GM18907 (cell line): ENCODE results near the gene FLII.
A peak's percentile ranks its signal among the peaks of the same experiment; 100 is the strongest.
"Not testable (repeated sequence)": the region's sequence is repeated elsewhere in the genome, so short reads cannot be mapped to it uniquely, and the experiment has no call there.

Experiments used
- ATAC-seq: cut with Tn5 transposase; IDR thresholded peaks from one replicate; pipeline ENCODE4 v1.9.1; 2021; ENCODE audit warnings: mild to moderate bottlenecking, moderate library complexity; ENCODE audit not compliant: unreplicated experiment

FLII gene

DNA sequence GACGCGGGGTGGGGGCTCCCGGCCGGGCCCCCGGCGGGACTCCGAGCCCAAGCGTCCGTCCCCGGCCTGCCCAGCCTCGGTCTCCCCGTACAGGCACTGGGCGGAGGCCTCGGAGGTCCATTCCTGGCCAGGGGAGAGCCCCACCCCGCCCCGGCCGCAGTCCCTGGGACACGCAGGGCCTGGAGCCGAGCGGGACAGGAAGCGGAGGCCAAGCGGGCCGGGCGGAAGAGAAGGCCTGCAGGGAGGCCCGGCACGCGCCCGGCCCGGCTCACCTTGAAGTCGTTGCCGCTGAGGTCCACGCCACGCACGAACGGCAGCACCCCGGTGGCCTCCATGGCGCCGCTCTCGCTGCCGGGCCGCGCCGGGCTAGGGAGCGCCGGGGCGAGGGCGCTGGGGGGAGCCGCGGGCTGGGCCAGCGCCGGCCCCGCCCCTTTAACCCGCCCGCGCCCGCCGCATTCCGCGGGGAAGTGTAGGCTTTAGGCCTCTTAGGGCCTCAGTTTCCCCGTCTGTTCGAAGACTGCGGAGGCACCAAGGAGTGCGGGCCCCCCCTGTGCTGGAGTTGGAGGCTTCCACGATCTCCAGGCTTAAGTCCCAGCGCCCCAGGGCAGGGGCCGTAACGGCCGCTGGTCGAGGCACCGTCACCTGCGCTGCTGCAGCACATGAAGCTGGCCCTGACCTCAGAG is at the start of gene FLII:
Gene FLII (minus strand): TSS at position 383 of the 683 bp plus-strand sequence. CDS start 48 bp downstream, at position 335.
- peak; percentile 22 for ATAC-seq

DNA sequence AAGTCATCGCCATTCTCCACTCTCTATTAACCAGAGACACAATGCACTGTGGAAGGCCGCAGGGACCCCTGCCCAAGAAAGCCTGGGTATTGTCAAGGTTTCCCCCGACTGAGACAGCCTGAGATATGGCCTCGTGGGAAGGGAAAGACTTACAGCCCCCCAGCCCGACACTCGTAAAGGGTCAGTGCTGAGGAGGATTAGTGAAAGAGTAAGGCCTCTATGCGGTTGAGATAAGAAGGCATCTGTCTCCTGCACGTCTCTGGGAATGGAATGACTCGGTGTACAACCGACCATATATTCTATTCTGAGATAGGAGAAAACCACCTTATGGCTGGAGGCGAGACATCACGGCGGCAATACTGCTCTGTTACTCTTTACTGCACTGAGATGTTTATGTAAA is 44.7 kb upstream of the FLII start:
- ATAC-seq = not testable (repeated sequence)

DNA sequence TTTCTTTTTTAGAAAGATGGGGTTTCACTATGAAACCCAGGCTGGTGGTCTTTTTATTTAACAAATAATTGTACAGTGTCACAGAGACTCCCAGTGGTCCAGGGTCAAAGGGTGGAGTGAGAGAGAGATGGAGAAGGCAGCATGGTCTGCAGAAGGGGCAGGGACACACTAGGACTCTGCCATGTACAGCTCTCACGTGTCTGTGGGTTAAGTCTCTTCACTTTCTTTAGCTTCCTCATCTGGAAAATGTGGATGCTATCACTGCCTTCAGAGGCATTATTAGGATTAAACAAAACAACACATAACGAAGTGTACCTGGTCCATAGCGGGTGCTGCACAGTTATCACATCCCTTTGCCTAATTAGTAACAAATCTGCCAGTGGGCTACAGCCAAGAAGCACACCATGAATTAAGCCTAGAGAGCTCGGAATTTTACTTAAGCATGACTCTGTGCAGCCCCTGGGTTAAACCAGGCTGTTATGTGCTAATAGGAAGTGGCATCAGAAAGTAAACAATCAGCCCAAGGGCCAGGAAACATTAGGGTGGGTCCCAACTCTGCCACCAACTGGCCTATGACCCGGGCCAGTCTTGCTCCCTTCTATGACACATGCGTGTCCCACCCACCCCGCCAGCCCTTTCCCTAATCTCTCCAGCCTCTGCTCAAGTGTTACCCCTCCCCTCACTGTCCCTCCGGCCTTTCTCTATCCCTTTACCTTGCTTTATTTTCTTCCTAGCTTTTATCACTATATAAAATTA is 42.4 kb upstream of the FLII start:
- ATAC-seq = no peak

DNA sequence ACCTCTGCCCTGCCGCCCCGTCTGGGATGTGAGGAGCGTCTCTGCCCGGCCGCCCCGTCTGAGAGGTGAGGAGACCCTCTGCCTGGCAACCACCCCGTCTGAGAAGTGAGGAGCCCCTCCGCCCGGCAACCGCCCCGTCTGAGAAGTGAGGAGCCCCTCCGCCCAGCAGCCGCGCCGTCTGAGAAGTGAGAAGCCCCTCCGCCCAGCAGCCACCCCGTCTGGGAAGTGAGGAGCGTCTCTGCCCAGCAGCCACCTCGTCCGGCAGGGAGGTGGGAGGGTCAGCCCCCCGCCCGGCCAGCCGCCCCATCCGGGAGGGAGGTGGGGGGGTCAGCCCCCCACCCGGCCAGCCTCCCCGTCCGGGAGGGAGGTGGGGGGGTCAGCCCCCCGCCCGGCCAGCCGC is 39.5 kb upstream of the FLII start:
- ATAC-seq = not testable (repeated sequence)

DNA sequence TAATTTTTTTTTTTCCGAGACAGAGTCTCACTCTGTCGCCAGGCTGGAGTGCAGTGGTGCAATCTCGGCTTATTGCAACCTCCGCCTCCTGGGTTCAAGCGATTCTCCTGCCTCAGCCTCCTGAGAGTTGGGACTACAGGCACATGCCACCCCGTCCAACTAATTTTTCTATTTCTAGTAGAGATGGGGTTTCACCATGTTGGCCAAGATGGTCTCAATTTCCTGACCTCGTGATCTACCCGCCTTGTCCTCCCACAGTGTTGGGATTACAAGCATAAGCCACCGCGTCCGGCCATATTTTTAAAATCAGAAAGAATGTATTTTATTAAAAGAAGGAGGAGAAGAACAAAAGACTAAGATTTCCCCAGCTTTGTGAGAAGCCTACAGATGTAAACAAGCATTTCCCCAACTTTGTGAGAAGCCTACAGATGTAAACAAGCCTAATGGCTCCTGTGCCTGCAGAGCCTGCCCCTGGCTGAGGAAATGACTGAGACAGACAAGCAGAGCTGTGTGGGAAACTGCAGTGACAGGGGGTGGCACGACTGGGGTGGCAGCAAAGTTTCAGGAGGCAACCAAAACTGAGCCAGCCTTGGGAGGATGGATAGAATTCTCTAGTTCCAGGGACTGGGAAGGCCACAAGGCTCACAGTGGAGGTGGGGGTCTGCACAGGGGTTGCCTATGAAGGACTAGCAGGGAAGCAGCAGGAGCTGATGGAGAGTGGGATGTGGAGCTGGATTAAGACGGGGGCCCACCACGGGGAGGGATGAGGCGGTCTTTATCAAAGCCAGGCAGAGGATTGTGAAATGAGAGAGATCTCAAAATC is 33.4 kb upstream of the FLII start:
- no peak for ATAC-seq

DNA sequence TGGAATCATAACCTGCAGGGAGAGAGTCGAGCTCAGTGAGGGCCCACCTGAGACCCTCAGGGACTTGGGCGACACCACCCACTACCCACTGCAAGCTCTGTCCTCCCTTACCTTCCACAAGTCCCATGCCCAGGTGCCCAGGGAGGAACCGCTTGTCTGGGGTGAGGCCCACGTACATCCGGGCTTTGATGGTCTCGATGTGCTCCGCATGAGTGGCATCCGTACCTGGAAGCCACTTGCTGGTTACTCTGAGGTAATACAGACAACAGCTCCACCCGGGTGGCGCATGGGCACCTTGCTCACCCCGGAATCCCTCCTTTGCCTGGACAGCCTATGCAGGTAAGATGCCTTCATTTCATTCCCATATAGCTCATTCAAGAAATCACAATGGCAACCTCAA is 26.8 kb upstream of the FLII start:
- ATAC-seq = no peak

DNA sequence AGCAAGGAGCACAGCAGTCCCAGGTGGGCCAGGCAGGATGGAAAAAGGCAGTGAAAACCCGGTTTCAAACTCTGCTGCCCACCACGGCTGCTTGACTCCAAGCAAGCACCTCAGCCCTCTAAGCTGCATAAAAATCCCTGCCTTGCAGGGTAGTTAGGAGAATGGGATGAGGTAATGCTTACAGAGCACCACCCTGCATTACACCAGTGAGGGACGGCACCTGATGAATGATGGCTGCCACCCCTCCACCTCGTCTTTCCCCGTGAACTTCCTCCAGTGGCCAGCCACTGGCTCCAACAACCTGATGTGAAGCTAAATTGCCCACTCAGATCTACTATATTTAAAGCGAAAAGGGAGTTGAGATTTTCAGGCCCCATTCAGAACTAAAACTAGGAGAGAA is 23.2 kb upstream of the FLII start:
- no peak for ATAC-seq

DNA sequence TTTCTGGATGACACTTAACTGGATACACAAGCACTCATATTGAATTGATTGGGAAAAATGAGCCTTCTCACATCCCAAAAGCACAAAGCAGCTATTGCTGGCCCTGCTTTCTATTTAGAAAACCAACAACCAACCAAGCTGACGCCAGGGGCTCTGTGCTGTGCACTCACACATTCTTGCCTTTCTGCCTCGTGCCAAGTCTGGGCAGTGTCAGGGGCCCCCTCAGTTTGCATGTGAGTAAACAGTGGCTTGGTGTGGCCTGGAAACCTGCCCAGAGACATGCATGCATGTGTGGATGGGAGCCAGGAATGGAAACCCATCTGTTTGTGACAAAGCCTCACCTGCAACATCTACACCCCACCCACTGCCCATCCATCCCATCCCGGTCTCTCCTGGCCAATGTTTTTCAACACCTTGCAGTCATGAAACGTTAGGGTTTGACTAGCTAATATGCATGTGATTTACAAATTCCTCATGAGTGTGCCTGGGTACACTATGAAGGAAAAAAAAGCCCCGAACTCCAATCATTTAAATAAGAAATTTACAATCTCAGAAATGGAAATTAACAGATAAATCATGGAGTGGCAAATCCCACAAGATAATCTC is 22.3 kb upstream of the FLII start:
- ATAC-seq = no peak

DNA sequence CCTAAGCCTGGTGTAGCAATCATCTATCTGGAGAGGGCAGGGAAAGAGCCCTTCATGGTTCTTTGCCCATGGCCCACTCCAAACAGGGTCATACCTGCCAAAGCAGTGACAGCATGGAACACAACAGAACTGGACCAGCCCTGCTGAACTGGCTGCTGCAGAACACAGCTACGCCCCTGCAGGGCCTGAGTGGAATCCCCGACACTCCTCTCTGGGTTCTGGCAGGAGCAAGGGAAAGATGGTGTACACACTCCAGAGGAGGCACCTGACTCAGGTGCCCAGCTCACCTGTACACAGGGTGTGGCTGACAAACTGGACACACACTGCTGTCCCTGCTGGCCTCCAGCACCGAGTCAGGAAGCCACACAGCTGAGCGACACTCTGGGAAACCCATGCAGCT is 21.7 kb upstream of the FLII start:
- no peak for ATAC-seq

DNA sequence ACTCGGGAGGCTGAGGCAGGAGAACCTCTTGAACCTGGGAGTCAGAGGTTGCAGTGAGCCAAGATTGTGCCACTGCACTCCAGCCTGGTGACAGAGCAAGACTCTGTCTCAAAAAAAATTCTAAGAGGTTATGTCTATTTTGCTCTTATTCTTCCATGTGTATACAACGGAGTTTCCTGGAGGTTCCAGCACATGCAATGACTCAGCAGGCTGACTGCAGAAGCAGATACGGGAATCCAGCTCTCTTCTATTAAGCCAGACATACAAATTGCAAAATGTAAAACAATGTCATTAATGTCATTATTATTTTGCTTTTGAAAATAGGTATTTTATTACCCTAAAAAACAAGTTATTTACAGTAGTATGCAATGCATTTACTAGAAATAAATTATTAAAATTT is 20.3 kb upstream of the FLII start:
- no peak for ATAC-seq

DNA sequence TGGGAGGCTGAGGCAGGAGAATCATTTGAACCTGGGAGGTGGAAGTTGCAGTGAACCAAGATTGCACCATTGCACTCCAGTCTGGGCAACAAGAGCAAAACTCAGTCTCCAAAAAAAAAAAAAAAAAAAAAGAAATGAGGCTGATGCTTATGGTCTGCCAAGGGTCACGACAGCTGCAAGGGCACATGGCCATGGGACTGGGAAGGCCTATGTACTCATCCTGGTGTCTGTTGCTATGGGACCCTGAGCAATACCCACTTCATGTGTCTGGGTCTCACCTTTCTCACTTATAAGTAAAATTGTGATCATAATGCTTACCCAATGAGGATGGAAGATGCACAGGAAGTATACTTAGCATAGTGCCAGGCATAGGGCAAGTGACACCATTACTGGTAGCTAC is 18.5 kb upstream of the FLII start:
- no peak for ATAC-seq

DNA sequence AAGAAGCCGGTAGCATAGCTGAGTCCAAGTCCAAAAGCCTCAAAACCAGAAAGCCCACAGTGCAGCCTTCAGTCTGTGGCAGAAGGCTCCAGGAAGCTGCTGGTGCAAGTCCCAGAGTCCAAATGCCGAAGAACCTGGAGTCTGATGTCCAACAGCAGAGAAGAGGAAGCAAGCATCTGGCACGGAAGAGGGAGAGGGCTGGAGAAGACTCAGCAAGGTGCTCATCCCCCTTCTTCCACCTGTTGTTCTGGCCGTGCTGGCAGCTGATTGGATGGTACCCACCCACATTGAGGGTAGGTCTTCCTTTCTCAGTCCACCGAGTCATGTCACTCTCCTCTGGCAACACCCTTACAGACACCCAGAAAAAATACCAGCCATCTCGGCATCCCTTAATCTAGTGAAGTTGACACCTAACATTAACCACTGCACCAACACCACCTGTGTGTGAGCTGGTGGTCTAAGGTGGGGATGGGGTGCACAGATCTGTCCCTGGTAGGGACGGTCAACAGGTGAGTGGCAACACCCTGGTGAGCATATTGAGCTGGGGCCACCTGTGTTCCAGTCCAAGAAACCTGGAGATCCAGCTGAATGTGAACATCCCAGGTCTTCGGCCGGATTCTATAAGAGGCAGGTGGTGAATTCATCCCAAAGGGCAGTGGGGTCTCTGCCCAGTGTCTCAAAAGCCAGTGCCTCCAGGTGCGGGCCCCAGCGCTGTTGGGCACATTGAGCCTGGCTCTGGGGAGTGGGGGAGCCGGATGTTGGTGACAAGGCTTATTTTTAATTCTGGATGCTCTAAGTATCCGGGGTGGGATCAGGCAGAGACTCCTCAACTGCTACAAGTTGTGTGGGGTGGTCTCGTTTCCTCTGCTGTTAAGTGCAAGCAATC is 11.8 kb upstream of the FLII start:
- no peak for ATAC-seq

DNA sequence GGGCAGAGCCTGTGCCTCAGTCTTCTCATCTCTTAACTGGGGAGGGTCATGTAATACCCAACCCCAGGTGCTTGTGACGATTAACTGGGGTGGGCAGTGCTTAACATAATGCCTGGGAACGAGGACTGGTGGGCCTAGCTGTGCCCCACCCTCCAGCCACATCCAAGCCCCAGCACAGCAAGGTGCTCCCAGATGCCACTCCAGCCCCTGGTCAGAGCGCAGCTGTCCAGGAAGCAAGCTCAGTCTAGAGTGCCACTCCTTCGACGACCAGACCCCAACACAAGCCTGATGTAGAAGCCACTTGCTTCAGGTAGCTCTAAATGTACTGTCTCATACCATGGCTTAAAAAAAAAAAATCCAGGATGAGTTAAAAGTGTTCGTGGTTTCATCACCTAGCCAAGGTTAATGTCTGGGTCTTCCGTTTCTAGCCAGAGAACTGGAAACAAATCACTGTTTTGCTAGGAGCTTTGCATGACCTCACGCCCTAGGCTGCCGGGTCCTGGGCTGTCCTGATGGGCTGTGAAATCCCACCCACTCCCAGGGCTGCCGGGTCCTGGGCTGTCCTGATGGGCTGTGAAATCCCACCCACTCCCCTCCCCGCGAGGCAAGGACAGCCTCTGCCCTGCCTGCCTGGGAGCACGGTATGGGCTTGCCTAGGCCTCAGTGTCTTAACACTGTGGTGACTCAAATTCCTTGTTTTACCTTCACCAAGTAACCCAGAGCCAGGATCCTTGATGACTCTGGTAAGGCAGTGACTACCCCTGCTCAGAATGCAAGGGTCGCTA is 9.6 kb upstream of the FLII start:
- no peak for ATAC-seq

DNA sequence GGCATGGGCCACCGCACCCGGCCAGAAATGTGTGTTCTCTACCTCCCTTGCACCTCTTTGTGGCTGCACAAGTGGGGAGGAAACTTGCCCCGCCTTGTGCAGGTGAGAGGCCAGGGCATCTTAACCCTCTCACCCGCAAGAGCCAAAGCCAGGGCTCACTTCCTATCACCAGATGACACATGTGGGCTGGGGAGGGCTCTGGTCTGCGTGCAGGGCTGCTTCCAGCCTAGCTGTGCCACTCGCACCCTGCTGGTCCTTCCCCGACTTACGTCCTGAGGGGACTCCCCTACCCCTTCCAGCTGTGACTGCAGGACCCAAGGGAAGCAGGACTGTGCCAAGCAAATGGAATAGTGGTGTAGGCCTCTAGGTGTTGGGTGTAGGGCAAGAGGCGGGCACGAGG is 8.8 kb upstream of the FLII start:
- no peak for ATAC-seq

DNA sequence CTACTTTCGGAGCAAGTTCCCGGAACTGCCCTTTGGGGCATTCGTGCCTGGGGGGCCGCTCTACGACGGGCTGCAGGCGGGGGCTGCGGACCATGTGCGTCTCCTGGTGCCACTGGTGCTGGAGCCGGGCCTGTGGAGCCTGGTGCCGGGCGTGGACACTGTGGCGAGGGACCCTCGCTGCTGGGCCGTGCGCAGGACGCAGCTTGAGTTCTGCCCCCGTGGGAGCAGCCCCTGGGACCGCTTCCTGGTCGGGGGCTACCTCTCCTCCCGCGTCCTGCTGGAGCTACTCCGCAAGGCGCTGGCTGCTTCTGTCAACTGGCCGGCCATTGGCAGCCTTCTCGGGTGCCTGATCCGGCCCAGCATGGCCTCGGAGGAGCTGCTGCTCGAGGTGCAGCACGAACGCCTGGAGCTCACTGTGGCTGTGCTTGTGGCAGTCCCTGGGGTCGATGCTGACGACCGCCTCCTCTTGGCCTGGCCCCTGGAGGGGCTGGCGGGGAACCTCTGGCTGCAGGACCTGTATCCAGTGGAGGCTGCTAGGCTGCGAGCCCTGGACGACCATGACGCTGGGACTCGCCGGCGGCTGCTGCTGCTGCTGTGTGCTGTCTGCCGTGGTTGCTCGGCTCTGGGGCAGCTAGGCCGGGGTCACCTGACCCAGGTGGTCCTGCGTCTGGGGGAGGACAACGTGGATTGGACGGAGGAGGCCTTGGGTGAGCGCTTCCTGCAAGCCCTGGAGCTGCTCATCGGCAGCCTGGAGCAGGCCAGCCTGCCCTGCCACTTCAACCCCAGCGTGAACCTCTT is 5.5 kb upstream of the FLII start:
- ATAC-seq = no peak

DNA sequence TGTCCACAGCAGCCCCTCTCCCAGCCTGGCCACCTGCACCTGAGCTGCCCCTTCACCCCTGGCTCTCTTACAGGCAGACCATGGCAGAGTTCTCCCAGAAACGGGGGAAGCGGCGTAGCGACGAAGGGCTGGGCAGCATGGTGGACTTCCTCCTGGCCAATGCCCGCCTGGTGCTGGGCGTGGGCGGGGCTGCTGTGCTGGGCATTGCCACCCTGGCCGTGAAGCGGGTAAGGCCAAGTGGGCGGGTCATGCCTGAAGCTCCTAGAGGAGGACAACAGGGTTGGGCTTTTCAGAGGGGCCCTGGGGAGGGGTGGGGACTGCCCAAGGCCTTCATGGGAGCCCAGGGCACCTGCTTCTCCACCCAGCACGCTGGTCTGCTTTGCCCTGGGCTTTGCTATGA is 4.1 kb upstream of the FLII start:
- no peak for ATAC-seq

DNA sequence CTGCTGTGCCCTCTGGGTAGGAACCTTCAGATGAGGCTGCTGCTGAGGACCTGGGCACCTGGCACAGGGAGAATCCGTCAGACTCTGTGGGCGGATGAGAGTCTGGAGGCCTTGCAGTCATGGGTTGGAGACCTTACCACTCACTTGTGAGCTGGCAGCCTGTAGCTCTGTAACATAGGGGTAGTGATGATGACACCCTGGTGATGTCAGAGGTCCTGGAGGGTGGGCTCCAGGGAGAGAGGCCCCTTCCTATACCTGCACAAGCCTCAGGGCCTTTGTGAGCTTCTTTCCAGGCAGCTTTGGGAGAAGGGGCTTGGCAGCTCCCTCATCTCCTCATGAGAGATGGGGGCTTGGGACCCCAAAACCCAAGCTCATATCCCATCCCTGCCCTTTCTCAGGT is 3.6 kb upstream of the FLII start:
- no peak for ATAC-seq

DNA sequence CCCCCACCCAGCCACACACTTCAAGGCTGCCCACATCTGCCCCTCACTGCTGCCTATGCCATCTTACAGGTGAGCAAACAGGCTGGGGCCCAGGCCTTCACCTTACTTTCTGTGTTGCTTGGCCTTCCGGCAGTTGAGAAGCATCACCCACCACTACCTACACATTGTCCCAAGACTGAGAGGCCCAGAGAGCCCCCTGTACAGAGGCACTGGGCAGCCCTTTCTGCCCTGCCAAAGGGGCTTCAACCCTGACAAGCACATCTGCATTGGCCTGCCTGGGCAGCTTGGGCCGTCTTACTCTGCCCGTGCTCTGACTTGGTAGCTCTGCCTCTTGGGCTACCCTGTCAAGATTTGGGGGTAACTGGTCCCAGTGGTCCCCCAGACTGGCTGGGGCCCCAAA is 3.1 kb upstream of the FLII start:
- no peak for ATAC-seq

DNA sequence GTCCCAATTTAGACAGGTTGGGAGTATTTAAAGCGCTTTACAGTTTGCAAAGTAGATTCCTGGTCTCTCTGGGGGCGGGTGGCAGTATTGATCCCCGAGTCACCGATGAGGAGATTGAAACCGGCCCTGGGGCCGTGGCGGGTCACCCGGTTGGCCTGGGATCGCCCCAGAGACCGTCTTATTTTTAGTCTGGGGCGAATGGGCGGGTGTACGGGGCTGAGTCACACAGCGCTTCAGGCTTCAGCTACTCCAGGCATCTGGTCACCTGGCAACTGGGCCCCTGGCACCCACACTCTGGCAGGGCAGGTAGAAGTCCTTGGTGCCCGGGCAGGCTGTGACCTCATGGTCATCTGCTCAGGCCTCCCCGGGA is 2.6 kb upstream of the FLII start:
- peak; percentile 8 for ATAC-seq
